NOMO-1 (cell line): ENCODE data around the gene ZDHHC16.
A peak's percentile ranks its signal among the peaks of the same experiment; 100 is the strongest.
"Not testable (repeated sequence)": the region's sequence is repeated elsewhere in the genome, so short reads cannot be mapped to it uniquely, and the experiment has no call there.

Experiments used
- DNase-seq, 2 experiments: peaks; one replicate each; lab custom pipeline; 2025; ENCODE audit not compliant: unreplicated experiment in 2 of 2; lab: John Stamatoyannopoulos, UW

ZDHHC16 gene

GRCh38 chr10:97434055-97434454 is 11.9 kb upstream of the ZDHHC16 start:
- no peak for DNase-seq

- DNase-seq = no peak
Observed at GRCh38 chr10:97434557-97434956, 11.4 kb upstream of the ZDHHC16 start.

- DNase-seq = no peak
Observed at GRCh38 chr10:97435211-97435610, 10.8 kb upstream of the ZDHHC16 start.

GRCh38 chr10:97442277-97442676 is 3.7 kb upstream of the ZDHHC16 start:
- no peak for DNase-seq

- no peak for DNase-seq
Observed at GRCh38 chr10:97444212-97444611, 1.8 kb upstream of the ZDHHC16 start.

GRCh38 chr10:97445357-97445721 is 636 bp upstream of the ZDHHC16 start:
- no peak for DNase-seq

- no peak for DNase-seq
Observed at GRCh38 chr10:97450828-97451227, 4.9 kb downstream of the ZDHHC16 start.

- no peak for DNase-seq
Observed at GRCh38 chr10:97451605-97452004, 5.6 kb downstream of the ZDHHC16 start.

GRCh38 chr10:97452352-97452751 is 6.4 kb downstream of the ZDHHC16 start:
- no peak for DNase-seq

- no peak for DNase-seq
Observed at GRCh38 chr10:97454330-97455036, 8.5 kb downstream of the ZDHHC16 start.

- DNase-seq = no peak
Observed at GRCh38 chr10:97456034-97456685, 10.2 kb downstream of the ZDHHC16 start.

- no peak for DNase-seq
Observed at GRCh38 chr10:97456686-97457065, 10.7 kb downstream of the ZDHHC16 start.

- DNase-seq = no peak
Observed at GRCh38 chr10:97459111-97459510, 13.1 kb downstream of the ZDHHC16 start.

- no peak for DNase-seq
Observed at GRCh38 chr10:97459933-97460332, 14.0 kb downstream of the ZDHHC16 start.

GRCh38 chr10:97462309-97462708 is 16.3 kb downstream of the ZDHHC16 start:
- no peak for DNase-seq

- DNase-seq = peak in 1 of 2 experiments; percentile 43
Observed at GRCh38 chr10:97463363-97464132, 17.6 kb downstream of the ZDHHC16 start.

GRCh38 chr10:97464226-97464625 is 18.3 kb downstream of the ZDHHC16 start:
- DNase-seq = no peak

GRCh38 chr10:97465982-97466381 is 20.0 kb downstream of the ZDHHC16 start:
- DNase-seq = no peak

GRCh38 chr10:97466755-97467154 is 20.8 kb downstream of the ZDHHC16 start:
- no peak for DNase-seq

GRCh38 chr10:97468162-97468561 is 22.2 kb downstream of the ZDHHC16 start:
- no peak for DNase-seq

GRCh38 chr10:97468781-97469180 is 22.8 kb downstream of the ZDHHC16 start:
- DNase-seq = not testable (repeated sequence)

GRCh38 chr10:97474918-97475317 is 28.9 kb downstream of the ZDHHC16 start:
- DNase-seq = no peak
